Prostate gland (tissue), 2 donors: ENCODE data around the gene RPL15. TPM values are rescaled to one million over a fixed set of nuclear protein-coding genes. Genes with fewer than 3 reads are reported as not detected.
"Not testable (repeated sequence)": the region's sequence is repeated elsewhere in the genome, so short reads cannot be mapped to it uniquely, and the experiment has no call there.

ENCODE experiments used
- DNase-seq: peaks from one replicate; pipeline ENCODE4 v3.0.0-alpha.2; 2019; ENCODE audit warnings: low spot score
- H3K27ac ChIP-seq, 2 donors: fragments of 200-600 bp; sonication (generic); 2 replicates each; pipeline ENCODE4 v1.5.1; 2017 to 2019
- H3K27me3 ChIP-seq: fragments of 200-600 bp; sonication (generic); replicated peaks from 2 replicates; pipeline ENCODE4 v1.5.1; 2019; ENCODE audit not compliant: insufficient read depth
- H3K36me3 ChIP-seq, 2 donors: fragments of 200-600 bp; sonication (generic); 1 replicate in 1 of 2; 2 replicates in 1 of 2; pipeline versions ENCODE4 v1.5.1 to v1.8.1; 2017 to 2019
- H3K4me1 ChIP-seq: fragments of 200-600 bp; sonication (generic); replicated peaks from 2 replicates; pipeline ENCODE4 v1.5.1; 2019
- H3K4me3 ChIP-seq, 2 donors: fragments of 200-600 bp; sonication (generic); 2 replicates each; pipeline ENCODE4 v1.5.1; 2017 to 2019
- H3K9me3 ChIP-seq: fragments of 200-600 bp; sonication (generic); 2 replicates; pipeline ENCODE4 v1.5.1; 2017
- POLR2A ChIP-seq: fragments of 450-650 bp; IDR thresholded peaks from one replicate; pipeline ENCODE4 v1.6.1; 2016; ENCODE audit warnings: antibody characterized with exemption, mild to moderate bottlenecking
- POLR2AphosphoS5 ChIP-seq: sonication (generic); formaldehyde crosslinking; IDR thresholded peaks from one replicate; pipeline ENCODE4 v1.6.1; 2017; ENCODE audit warnings: antibody characterized with exemption
- WGBS: methylation state at CpG from one replicate; pipeline ENCODE4 v1.1.5; 2018; 5-methylcytosine and 5-hydroxymethylcytosine counted together
- intact Hi-C: fragments of 100-400 bp; cut with DNase I; formaldehyde crosslinking; loops from one replicate; pipeline ENCODE4 v1.14.2; 2022
- total RNA-seq, 2 donors: library from RNA; depleted of rRNA; stranded (reverse); fragments of >200 nt; gene quantifications; one replicate each; pipeline ENCODE4 v1.1.0, GENCODE V29; 2016
- TF ChIP-seq, protein P1 (sequence below), 4 experiments: fragments of 200-600 bp in 2 of 4; fragments of 450-650 bp in 2 of 4; sonication (generic) in 2 of 4; IDR thresholded peaks; 1 replicate in 3 of 4; 2 replicates in 1 of 4; pipeline ENCODE4 v1.5.1; 2016 to 2019; ENCODE audit warnings: antibody characterized with exemption in 4 of 4, mild to moderate bottlenecking in 2 of 4, moderate library complexity in 2 of 4

RPL15 gene
- total RNA-seq, 2 donors from 2014 or later, result 2,124 to 2,276 TPM

DNA sequence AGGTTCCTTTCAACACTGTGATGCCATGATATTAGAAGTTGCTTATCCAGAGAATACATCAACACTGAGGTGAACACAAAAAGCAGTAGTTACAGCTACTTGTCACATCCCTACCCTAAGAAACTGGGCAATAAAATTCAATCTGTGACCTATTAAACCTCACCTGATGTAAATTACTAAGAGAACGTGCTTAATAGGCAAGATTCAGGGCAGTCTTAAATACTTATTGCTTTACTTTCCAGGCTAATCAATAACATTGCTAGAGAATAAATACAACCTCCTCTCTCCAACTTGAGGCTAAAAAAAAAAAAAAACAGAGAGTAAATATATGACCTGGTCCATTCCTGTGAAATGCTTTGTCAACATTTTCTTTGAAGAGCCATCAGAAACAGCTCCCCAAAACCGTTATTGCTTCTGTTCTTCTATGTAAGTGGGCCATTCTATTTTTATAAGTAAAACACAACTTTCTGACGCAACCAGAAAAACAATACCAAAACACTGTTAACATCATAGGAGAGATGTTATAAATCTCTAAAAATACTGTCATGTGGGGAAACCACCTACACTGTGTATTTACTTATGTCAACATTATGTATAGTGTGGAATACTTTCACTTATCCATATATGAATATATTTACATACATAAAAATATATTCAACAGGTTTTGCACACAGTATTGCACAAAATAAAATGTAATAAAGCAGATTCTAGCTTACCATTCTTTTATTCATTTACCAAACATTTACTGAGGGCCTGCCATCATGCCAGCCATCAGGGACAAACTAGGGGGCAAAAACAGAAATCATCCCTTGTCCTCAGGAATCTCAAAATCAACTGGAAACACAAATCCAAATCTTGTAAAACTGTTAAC lies 2.8 kb upstream of the RPL15 start:
- WGBS, result 57% methylated on average over 3 of the region's 3 CpGs
- no peak for DNase-seq
- Histone ChIP-seq H3K36me3 (no peaks in the 10 kb centered on the region), H3K4me1 (peaks cover 3% of the 10 kb centered on the region), H3K4me3 (no peak overlapping the region), H3K27me3 (no peaks in the 10 kb centered on the region), H3K9me3 (no peaks in the 10 kb centered on the region), H3K27ac (no peak overlapping the region)
- intact Hi-C loops, result no loop called here
- TF ChIP-seq POLR2AphosphoS5 (no peak), POLR2A (no peak)
- TF ChIP-seq, protein P1, sequence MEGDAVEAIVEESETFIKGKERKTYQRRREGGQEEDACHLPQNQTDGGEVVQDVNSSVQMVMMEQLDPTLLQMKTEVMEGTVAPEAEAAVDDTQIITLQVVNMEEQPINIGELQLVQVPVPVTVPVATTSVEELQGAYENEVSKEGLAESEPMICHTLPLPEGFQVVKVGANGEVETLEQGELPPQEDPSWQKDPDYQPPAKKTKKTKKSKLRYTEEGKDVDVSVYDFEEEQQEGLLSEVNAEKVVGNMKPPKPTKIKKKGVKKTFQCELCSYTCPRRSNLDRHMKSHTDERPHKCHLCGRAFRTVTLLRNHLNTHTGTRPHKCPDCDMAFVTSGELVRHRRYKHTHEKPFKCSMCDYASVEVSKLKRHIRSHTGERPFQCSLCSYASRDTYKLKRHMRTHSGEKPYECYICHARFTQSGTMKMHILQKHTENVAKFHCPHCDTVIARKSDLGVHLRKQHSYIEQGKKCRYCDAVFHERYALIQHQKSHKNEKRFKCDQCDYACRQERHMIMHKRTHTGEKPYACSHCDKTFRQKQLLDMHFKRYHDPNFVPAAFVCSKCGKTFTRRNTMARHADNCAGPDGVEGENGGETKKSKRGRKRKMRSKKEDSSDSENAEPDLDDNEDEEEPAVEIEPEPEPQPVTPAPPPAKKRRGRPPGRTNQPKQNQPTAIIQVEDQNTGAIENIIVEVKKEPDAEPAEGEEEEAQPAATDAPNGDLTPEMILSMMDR (IDR thresholded peaks at IDR 0.05), result no peak

DNA sequence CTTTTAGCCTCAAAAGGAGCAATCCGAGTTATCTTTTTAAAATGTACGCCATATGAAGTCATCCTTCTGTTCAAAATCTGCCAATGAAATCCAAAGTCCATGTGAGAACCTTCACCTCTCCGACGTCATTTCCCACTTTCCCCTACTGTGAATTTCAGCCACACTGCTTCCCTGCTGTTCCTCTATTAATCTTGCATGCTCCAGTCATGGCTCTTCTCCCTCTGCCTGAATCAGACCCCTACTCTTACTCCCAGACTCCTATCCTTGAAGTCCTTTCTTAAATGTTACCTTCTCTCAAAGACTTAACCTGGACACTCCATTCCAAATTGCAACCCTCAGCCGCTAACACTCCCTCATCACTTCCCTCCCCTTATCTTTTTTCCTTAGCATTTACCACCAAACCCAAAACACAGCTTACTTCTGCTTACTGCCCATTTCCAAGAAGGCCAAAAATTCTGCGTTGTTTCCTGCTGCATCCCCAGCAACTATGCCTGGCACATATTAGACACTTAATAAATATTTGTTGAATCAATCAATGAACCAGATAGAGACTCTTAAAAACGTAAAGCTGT lies 1.3 kb upstream of the RPL15 start:
- Histone ChIP-seq H3K4me3 (peak overlapping the region; percentile 61 to 80), H3K4me1 (peaks cover 3% of the 10 kb centered on the region)
- intact Hi-C loops, result no loop called here

DNA sequence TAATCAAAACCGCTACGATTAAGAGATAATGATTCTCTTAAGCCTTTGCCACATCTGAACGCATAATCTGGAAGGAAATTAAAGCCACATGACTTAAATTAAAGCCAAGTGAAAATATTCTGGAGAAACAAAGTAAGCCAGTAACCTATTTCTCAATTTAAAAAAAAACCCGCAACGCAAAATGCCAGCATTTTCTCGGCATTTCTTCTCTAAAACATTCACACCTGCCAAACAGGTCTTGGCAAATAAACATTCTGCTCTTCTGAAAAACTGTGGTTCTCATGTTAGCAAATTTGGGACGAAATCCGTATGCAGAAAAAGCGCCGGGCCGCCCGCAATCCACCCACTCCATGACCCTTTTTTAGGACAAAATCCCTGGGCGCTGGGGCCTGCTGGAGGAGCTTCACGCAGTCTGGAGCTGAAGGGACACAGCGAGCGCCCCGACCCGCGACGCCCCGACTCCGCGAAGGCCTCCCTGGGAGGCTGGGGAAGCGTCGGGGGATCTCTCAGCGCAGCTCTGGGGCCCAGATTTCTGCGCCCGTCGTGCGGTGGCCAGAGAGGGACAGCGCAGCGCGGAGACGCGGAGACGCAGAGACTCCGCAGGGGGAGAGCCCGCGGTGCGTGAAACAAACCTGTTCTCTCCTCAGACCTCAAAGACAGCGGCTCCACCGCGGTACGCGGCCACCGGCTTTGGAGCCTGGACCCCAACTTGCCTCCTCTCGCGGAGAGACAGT lies 613 bp upstream of the RPL15 start:
- DNase-seq, result no peak
- Histone ChIP-seq H3K27me3 (no peaks in the 10 kb centered on the region), H3K9me3 (no peaks in the 10 kb centered on the region), H3K4me1 (peaks cover 3% of the 10 kb centered on the region), H3K36me3 (no peaks in the 10 kb centered on the region), H3K4me3 (peak overlapping the region; percentile 61 to 80), H3K27ac (peak overlapping the region; percentile 87 to 89)
- 2% methylated on average over 48 of the region's 48 CpGs for WGBS
- TF ChIP-seq POLR2AphosphoS5 (no peak), POLR2A (no peak)
- TF ChIP-seq, protein P1 (IDR thresholded peaks at IDR 0.05), result no peak
- intact Hi-C loops, result no loop called here

More for the DNA sequence above, 1.3 kb upstream of the RPL15 start:
- Histone ChIP-seq H3K27ac (no peak overlapping the region), H3K27me3 (no peaks in the 10 kb centered on the region), H3K9me3 (no peaks in the 10 kb centered on the region), H3K36me3 (no peaks in the 10 kb centered on the region)
- WGBS, result 63% methylated on average over 7 of the region's 7 CpGs
- DNase-seq, result no peak
- no peak for TF ChIP-seq POLR2AphosphoS5
- TF ChIP-seq, protein P1 (IDR thresholded peaks at IDR 0.05), result no peak
- TF ChIP-seq POLR2A, result no peak

DNA sequence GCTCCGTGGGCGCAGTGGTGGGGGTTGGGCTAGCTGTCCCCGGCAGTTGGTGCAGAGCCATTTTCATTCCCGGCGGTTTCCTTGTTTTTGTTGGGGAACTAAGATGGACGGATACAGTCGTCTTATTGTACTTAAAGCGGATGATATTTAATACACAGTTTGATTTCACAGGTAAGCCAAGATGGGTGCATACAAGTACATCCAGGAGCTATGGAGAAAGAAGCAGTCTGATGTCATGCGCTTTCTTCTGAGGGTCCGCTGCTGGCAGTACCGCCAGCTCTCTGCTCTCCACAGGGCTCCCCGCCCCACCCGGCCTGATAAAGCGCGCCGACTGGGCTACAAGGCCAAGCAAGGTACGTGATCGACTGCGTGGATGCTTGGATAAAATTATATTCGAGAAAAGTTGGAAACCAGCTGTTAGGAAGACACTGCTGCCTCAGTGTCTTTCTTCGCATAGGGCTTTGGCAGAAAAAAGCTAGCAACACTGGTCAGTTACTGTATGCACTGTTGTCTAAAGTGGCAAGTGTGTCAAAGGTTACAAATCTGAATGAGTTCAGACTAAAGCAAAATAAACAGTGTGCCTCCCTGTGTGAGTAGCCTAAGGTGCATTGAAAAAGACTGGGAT lies 859 bp downstream of the RPL15 start:
- H3K27ac ChIP-seq, result peak overlapping the region; percentile 87 to 89
- H3K27me3 ChIP-seq, H3K4me1 ChIP-seq, H3K9me3 ChIP-seq, DNase-seq, H3K36me3 ChIP-seq: not testable (repeated sequence)
- WGBS, result under 1% methylated on average over 21 of the region's 21 CpGs
- H3K4me3 ChIP-seq, result peak overlapping the region; percentile 61 to 80
- intact Hi-C loops, result loop anchor here (1.0 kb wide), 1 partner anchor 30 kb away; no protein-coding TSS in a partner anchor

DNA sequence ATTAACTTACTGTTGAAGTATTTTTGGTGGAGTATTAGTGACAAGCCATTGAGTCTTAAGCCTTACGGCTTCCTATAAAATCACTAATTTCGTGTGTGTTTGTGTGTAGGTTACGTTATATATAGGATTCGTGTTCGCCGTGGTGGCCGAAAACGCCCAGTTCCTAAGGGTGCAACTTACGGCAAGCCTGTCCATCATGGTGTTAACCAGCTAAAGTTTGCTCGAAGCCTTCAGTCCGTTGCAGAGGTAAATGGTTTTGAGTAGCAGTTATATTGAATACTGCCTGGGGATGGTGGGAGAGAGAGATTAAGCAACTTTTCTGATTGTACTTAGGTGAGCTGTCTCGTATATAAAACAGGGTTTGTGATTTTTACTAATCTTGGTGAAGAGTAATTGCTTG lies 1.4 kb downstream of the RPL15 start:
- H3K4me3 ChIP-seq, result peak overlapping the region; percentile 61 to 80
- H3K36me3 ChIP-seq, DNase-seq, H3K9me3 ChIP-seq, H3K4me1 ChIP-seq, intact Hi-C loops, H3K27me3 ChIP-seq: not testable (repeated sequence)
- 22% methylated on average over 12 of the region's 12 CpGs for WGBS
- H3K27ac ChIP-seq, result peak overlapping the region; percentile 87 to 89
